ENCODE results near the gene OR4K15.

GRCh38 chr14:19941668-19942067 lies 33.7 kb upstream of the OR4K15 start:
- TF ChIP-seq CTCF (IDR thresholded peaks at IDR 0.05) = no peak
- TF ChIP-seq POLR2A (IDR thresholded peaks at IDR 0.05) = no peak
